Upper lobe of left lung (tissue), 6 donors: ENCODE data around the gene NAV2. TPM values are rescaled to one million over a fixed set of nuclear protein-coding genes. Genes with fewer than 3 reads are reported as not detected.
A peak's percentile ranks its signal among the peaks of the same experiment; 100 is the strongest.

Source experiments
- ATAC-seq, 2 donors: fragments of 200-7000 bp; cut with Tn5 transposase; one replicate each; pipeline ENCODE4 v1.9.1; 2022; ENCODE audit warnings: mild to moderate bottlenecking in 2 of 2, moderate library complexity in 2 of 2; ENCODE audit not compliant: low FRiP score in 2 of 2
- DNase-seq, 2 donors: peaks; one replicate each; pipeline ENCODE4 v3.0.0-alpha.2; 2019 to 2020
- H3K27ac ChIP-seq, 4 donors: fragments of 200-600 bp; sonication (generic); one replicate each; pipeline ENCODE4 v1.5.1; 2016 to 2019
- H3K27me3 ChIP-seq, 4 donors: fragments of 200-600 bp; sonication (generic); one replicate each; pipeline ENCODE4 v1.5.1; 2017 to 2019
- H3K36me3 ChIP-seq, 4 donors: fragments of 200-600 bp; sonication (generic); one replicate each; pipeline ENCODE4 v1.5.1; 2016 to 2019
- H3K4me1 ChIP-seq, 4 donors: fragments of 200-600 bp; sonication (generic); one replicate each; pipeline ENCODE4 v1.5.1; 2018 to 2019
- H3K4me3 ChIP-seq, 4 donors: fragments of 200-600 bp; sonication (generic); one replicate each; pipeline ENCODE4 v1.5.1; 2017 to 2019; ENCODE audit warnings: mild to moderate bottlenecking in 2 of 4, moderate library complexity in 1 of 4
- H3K9me3 ChIP-seq, 4 donors: fragments of 200-600 bp; sonication (generic); one replicate each; pipeline ENCODE4 v1.5.1; 2018 to 2019
- EP300 ChIP-seq, 4 donors: sonication (generic); formaldehyde crosslinking; IDR thresholded peaks; one replicate each; pipeline ENCODE4 v1.5.1; 2017; ENCODE audit warnings: antibody characterized with exemption in 4 of 4, control low read depth in 2 of 4
- POLR2A ChIP-seq, 4 donors: fragments of 450-650 bp; IDR thresholded peaks; one replicate each; pipeline ENCODE4 v1.5.1; 2016 to 2017; ENCODE audit warnings: antibody characterized with exemption in 4 of 4, mild to moderate bottlenecking in 2 of 4
- POLR2AphosphoS5 ChIP-seq, 2 donors: sonication (generic); formaldehyde crosslinking; IDR thresholded peaks; one replicate each; pipeline ENCODE4 v1.5.1; 2017; ENCODE audit warnings: antibody characterized with exemption in 2 of 2
- WGBS, 2 donors: methylation state at CpG; one replicate each; pipeline ENCODE4 v1.1.5; 2017 to 2018; 5-methylcytosine and 5-hydroxymethylcytosine counted together
- total RNA-seq, 6 donors: library from RNA; depleted of rRNA in 4 of 6; stranded (reverse); fragments of >200 nt in 4 of 6; gene quantifications; one replicate each; pipeline versions ENCODE4 v1.1.0 to v1.2.1, GENCODE V29; 2016 to 2021
- TF ChIP-seq, protein P1 (sequence below), 6 experiments: fragments of 450-650 bp in 4 of 6; fragments of 200-600 bp in 2 of 6; sonication (generic) in 2 of 6; IDR thresholded peaks; one replicate each; pipeline ENCODE4 v1.5.1; 2016 to 2019; ENCODE audit warnings: antibody characterized with exemption in 6 of 6
- donor health status: DM: no; HTN: no; CAD: no; lungs with moderate emphysema.
- donor health status: DM: no; HTN: yes; CAD: no; lungs with severe emphysema.

NAV2 gene
- total RNA-seq, 6 donors from 2014 or later, result 40.5 to 61.4 (median 52.3) TPM

DNA sequence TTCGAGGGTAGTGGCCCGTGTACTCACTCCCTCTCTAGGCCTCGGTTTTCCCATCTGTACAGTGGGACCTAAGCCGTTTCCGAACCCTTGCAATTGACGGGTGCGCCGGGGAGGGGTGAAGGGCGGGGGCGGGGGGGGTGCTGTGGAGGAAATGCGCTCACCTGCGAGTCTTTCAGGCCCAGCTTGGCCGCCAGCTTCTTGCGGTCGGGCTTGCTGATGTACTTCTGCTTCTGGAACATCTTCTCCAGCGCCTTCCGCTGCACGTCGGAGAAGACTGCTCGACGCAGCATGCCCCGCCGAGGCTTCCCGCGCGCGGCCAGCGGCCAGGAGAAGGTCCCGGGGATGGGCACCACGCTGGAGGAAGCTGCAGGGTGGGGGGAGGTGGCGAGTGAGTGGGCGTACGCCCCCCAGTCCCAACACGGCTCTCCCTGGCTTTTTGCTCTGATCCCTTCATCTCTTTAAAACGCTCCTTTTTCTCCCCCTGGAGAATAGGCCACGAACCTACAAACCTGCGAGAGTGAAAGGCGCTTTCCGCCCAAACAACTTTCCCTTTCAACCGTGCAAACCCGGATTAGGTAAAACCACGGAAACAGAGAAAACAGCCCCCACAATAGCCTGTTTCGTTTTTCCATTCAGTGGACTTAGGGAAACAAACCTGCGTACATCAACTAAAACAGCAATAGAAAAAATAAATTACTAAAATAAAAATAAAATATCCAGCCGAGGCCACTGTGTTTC lies 444.4 kb downstream of the NAV2 start:
- Histone ChIP-seq H3K4me3 (peak overlapping the region in 3 of 4 donors; percentile 20 to 36 (median 30)), H3K36me3 (no peaks in the 10 kb centered on the region), H3K9me3 (no peaks in the 10 kb centered on the region), H3K27ac (no peak overlapping the region), H3K27me3 (peaks cover 8 to 63% (median 39%) of the 10 kb centered on the region in 4 donors), H3K4me1 (peaks cover 13 to 25% (median 15%) of the 10 kb centered on the region in 4 donors)
- ATAC-seq (peak in 1 of 2 donors; percentile 19), DNase-seq (peak in 1 of 2 donors; percentile 81)
- 3 to 6% methylated on average over 11 to 44 of the region's 45 CpGs for WGBS, 2 donors
- TF ChIP-seq EP300 (IDR thresholded peaks at IDR 0.05) (no peak), POLR2A (IDR thresholded peaks at IDR 0.05) (no peak), POLR2AphosphoS5 (IDR thresholded peaks at IDR 0.05) (no peak)
- TF ChIP-seq, protein P1, sequence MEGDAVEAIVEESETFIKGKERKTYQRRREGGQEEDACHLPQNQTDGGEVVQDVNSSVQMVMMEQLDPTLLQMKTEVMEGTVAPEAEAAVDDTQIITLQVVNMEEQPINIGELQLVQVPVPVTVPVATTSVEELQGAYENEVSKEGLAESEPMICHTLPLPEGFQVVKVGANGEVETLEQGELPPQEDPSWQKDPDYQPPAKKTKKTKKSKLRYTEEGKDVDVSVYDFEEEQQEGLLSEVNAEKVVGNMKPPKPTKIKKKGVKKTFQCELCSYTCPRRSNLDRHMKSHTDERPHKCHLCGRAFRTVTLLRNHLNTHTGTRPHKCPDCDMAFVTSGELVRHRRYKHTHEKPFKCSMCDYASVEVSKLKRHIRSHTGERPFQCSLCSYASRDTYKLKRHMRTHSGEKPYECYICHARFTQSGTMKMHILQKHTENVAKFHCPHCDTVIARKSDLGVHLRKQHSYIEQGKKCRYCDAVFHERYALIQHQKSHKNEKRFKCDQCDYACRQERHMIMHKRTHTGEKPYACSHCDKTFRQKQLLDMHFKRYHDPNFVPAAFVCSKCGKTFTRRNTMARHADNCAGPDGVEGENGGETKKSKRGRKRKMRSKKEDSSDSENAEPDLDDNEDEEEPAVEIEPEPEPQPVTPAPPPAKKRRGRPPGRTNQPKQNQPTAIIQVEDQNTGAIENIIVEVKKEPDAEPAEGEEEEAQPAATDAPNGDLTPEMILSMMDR (IDR thresholded peaks at IDR 0.05), result no peak

DNA sequence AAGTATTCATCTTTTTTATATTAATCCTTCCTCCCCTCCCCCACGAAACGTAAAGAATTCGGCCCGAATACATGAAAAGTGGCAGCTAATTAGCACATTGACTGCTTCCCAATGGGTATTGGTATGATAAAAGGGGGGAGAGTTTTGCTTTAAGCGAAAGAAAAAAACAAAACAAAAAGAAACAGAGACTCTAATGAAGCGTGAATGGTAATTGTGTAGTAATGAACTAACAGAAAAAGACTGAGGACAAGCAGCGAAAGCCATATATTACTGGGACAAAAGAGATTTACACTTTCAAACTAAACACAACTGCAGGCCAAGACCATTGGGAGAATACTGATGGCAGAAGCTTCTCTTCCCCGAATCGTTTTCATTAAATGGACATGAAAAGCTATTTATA lies 445.1 kb downstream of the NAV2 start:
- Histone ChIP-seq H3K9me3 (no peaks in the 10 kb centered on the region), H3K27me3 (peaks cover 8 to 70% (median 42%) of the 10 kb centered on the region in 4 donors), H3K4me1 (peaks cover 13 to 26% (median 16%) of the 10 kb centered on the region in 4 donors), H3K27ac (no peak overlapping the region), H3K36me3 (no peaks in the 10 kb centered on the region), H3K4me3 (no peak overlapping the region)
- TF ChIP-seq, protein P1 (IDR thresholded peaks at IDR 0.05), result no peak
- no peak for TF ChIP-seq EP300 (IDR thresholded peaks at IDR 0.05)
- TF ChIP-seq POLR2A (IDR thresholded peaks at IDR 0.05), result no peak
- ATAC-seq (no peak), DNase-seq (no peak)
- WGBS, 2 donors, result 7 to 8% methylated on average over 9 of the region's 9 CpGs

DNA sequence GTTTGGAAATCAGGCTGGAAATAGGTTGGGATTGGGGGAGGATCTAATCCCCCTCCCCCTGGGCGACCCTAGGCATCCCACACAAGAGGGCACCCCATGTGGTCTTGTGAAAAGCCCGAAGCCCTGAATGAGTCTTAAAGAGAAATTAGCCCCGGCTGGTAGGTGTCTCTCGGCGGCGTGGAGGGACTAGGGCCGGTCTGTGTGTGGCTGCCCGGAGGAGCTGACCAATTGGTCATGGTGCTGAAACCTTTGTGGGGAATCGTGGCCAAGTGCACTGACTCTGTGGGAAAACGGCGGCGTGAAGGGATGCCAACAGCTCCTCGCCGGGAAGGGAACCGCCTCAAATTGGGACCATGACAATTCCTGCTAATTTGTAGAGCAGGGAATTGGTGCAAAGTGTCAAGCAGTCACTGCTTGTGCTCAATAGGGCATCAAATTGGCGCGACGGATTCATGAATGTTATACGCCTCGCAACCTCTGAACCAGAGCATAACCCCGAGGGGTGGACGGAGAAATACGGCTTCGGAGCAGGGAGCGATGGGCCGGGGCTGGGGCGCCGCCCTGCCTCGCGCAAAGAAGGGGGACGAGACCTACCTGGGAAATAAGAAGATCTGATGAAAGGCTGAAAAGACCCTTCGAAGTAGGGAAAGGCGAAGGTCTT lies 446.1 kb downstream of the NAV2 start:
- ATAC-seq, result peak; percentile 56 to 58
- Histone ChIP-seq H3K9me3 (no peaks in the 10 kb centered on the region), H3K27ac (no peak overlapping the region), H3K4me3 (no peak overlapping the region), H3K27me3 (peaks cover 8 to 80% (median 47%) of the 10 kb centered on the region in 4 donors), H3K36me3 (no peaks in the 10 kb centered on the region), H3K4me1 (peaks cover 22 to 36% (median 24%) of the 10 kb centered on the region in 4 donors)
- peak; percentile 26 to 42 for DNase-seq
- WGBS, 2 donors, result 7 to 11% methylated on average over 28 to 33 of the region's 33 CpGs
- no peak for TF ChIP-seq POLR2A (IDR thresholded peaks at IDR 0.05)
- no peak for TF ChIP-seq EP300 (IDR thresholded peaks at IDR 0.05)
- no peak for TF ChIP-seq POLR2AphosphoS5 (IDR thresholded peaks at IDR 0.05)
- TF ChIP-seq, protein P1 (IDR thresholded peaks at IDR 0.05), result no peak

DNA sequence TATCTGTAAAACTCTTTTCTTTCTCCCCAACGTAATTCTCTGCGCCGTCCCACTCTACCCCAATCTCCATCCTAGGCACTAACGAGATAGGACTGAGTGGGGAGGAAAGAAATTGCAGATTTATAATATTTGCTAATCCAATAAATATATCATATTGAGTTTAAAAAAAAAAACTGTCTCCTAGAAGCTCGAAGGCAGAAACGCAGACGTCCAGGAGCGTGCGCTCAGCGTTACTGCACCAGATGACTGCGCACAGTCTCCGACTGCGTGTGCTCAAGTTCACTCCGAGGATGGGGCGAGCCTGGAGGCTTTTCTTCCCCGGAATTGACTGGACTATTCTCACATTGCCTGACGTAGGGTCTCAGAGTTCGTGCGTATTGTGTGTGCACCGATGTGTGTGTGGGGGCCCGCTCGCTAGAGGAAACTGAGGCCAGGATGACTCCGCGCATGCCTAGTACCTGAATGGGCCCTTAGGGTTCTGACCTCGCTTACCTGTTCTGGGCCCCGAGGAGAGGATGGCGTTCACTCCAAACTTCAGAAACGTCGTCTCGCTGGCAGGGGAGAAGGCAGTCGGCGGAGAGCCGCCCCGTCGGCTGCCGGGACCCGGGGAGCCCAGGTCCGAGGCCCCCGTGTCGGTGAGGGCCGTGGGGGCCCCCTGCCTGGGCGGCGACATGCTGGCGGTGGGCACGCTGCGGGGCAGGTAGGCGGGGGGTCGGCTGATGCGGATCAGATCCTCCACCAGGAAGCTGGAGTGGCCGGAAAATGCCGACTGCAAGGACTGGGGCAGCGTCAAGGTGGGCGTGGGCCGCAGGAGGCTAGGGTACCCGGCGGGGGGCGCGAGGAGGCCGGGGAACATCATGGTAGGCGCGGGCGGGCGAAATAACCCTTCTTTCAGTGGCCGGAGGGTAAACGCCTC lies 447.1 kb downstream of the NAV2 start:
- ATAC-seq, result no peak
- WGBS, 2 donors, result 4 to 11% methylated on average over 19 to 63 of the region's 65 CpGs

More for the DNA sequence above, 447.1 kb downstream of the NAV2 start:
- Histone ChIP-seq H3K36me3 (no peaks in the 10 kb centered on the region), H3K27me3 (peaks cover 8 to 85% (median 52%) of the 10 kb centered on the region in 4 donors), H3K27ac (no peak overlapping the region), H3K9me3 (no peaks in the 10 kb centered on the region), H3K4me3 (no peak overlapping the region), H3K4me1 (peaks cover 25 to 41% (median 29%) of the 10 kb centered on the region in 4 donors)
- TF ChIP-seq POLR2A (IDR thresholded peaks at IDR 0.05) (no peak), POLR2AphosphoS5 (IDR thresholded peaks at IDR 0.05) (no peak), EP300 (IDR thresholded peaks at IDR 0.05) (no peak)
- TF ChIP-seq, protein P1 (IDR thresholded peaks at IDR 0.05), result no peak
- DNase-seq, result peak in 1 of 2 donors; percentile 69
